GM19351 (cell line): ENCODE measurements around the gene SMAD1.

Source experiments
- ATAC-seq: cut with Tn5 transposase; IDR thresholded peaks from one replicate; pipeline ENCODE4 v1.9.1; 2021; ENCODE audit warnings: mild to moderate bottlenecking, moderate library complexity; ENCODE audit not compliant: unreplicated experiment

SMAD1 gene

DNA sequence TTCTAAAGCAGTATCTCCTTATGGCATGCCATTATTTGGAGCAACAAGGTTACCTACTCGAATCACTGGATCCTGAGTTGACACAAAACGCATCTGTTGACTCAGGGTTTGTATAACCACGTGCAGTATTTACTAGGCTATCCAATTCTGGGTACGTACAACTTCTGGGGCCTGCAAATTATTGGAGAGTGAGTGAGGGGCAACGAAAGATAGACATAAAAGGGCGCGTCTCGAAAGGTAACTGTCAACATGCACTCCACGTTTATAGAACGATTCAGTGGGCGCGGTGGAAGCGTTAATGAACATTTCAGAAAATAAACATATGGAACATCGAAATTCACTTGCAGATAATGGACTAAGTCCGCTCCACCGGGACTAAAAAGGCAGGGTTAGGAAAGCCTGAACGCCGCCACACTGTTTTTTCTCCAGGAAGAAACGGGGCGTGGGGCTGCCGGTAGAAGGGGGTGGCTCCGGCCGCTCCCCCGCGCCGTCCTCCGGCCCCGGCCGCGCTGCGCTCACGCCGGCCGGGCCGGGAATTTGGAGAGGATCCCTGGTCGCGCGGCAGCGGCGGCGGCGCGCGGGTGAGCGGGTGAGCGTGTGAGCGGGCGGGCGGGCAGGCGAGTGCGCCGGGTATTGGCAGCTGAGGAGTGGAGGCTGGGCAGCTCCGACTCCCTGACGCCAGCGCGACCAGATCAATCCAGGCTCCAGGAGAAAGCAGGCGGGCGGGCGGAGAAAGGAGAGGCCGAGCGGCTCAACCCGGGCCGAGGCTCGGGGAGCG is at the start of gene SMAD1:
TSS of gene SMAD1 (plus strand) at position 690 of the 778 bp plus-strand sequence. CDS start 32,761 bp downstream, outside the sequence.
- ATAC-seq: peak; percentile 48

DNA sequence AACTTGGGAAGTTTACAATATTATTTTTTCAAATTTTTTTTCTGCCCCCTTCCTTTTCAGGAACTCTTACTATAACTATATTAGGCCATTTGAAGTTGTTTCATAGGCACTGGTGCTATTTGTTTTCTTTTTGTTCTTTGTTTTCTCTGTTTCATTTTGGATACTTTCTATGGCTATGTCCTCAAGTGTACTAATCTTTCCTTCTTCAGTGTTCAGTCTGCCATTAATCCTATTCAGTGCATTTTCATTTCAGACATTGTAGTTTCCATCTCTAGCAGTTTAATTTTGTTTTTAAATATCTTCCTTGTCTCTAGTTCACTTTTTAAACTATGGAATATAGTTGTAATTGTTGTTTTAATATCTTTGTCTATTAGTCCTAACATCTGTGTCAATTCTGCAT is 48.0 kb upstream of the SMAD1 start:
- no peak for ATAC-seq

DNA sequence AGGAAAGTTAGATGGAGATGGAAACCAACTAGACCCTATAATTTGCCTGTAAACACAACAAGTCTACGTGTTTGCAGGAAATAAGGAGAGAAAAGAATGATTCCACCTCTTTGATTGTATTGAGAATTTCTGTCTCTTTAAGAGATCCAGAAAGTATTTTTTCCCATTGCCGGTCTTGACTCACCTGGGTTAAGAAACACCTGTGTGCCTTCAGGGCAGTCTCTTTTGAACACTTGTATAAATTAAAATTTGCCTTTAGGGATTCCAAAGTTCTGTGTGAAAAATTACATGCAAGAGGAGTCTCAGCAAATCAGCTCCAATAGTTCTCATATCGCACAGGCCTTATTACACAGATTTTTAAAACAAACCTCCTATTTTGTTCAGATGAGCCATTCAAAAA is 46.0 kb upstream of the SMAD1 start:
- ATAC-seq: no peak

DNA sequence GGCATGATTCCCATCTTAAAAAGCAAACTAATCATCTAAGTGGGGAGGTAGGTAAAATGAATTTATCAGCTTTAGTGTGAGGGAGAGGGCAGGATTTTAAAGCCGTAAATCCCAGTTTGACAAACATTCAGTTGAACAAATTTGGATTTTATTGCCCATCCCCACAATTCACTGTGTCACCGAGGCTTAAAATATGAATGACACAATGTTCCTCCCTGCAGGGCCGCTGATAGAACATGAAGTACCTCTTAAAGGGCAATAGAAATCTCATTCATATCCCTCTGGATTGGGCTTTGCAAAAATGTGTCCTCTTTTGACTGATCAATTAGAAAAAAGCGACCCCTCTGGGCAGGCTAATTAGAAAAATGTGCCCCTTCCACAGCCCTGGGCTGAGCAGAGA is 45.5 kb upstream of the SMAD1 start:
- no peak for ATAC-seq

DNA sequence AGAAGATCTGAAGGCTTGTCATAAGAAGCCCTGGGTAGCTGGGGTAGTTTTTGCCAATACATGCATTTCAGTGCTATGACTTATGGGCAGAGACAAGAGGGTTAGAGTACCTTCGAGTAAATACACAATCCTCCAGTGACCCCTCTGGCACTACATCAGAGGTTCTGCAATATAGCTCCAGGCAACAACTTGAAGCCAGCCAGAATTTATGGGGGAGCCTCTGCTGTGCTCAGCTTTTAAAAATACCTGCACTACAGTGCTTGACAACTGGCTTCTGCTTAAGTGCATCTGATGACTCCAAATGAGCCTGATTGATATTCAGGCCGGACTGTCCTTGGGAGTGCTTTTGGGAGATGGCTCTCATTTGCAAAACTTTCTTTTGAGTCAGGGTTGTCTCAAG is 44.9 kb upstream of the SMAD1 start:
- no peak for ATAC-seq

DNA sequence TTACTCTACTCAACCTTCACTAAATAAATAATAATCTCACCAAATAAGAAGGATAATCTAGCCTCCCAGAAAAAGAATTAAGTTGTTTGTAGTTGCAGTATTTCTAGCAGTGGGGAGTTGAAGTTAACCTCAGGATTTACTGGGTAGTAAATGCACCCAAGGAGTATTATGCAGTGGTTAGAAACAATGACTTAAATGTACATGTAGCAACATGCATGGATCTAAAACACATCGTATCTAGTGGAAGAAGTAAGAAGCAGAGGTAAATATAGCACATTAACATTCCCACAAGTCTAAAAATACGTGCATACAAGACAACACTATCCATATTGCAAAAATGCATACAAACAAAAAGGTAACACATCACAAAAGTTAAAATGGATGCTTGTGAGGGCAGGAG is 44.2 kb upstream of the SMAD1 start:
- no peak for ATAC-seq

DNA sequence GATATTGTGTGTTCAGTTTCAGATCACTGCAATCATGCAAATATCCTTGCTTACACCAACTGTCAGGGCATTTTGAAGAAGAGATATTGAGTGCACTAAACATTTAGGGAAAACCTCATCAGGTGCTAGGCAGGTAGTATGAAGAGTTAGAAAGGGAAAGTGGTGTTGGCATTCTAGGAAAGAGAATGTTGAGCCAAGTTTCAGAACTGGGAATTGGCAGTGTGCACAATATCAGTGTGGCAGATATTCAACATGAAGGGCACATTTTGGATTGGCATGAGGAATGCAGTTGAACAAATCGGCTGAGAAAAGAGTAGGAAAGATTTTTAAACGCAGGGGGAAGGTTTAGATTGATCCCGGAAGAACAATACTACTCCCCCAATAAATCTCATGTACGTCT is 43.4 kb upstream of the SMAD1 start:
- no peak for ATAC-seq

DNA sequence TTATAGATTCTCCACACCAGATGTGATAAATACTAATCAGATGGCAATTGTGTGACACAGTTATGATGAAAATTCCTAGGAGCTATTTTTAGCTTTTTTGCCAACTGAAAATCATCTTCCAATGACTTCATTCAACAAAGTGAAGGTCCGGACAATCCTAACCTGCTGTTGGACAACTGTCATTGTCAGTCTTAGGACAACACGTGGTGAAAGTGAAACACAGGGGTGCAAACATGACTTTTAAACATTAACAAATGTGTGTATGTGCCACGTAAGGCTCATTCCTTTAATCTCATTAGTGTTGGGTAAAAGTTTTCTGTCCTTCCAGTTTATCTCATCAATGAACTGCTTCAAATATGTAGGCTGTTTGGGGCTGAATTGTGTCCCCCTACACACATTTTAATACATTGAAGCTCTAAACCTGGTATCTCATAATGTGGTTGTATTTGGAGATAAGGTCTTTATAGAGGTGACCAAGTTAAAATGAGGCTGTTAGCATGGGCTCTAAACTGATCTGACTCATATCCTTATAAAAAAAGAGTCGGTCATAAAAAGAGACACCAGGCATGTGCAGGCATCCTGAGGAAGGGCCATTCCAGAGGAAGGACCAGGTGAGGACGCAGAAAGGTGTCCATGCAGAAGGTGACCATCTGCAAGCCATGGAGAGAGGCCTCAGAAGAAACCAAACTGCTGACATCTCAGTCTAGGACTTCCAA is 41.2 kb upstream of the SMAD1 start:
- no peak for ATAC-seq

DNA sequence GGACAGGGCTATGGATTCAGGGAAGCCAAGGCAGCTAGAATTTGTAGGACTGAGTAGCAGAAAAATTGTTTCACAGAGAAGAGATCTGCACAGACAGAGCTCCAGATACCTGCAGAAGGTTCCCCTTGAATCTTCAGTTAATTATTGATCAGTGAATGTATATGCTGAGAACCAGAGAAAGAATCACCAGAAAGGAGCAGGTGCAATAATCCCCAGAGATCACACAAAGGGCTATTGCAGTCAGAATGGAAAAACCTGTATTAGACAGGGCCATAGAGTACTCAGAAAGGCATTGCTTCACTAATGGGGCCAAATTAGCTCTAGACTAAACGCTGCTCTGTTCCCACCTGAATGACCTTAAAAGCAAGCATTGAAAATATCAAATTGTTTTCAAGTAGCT is 35.5 kb upstream of the SMAD1 start:
- ATAC-seq: no peak

DNA sequence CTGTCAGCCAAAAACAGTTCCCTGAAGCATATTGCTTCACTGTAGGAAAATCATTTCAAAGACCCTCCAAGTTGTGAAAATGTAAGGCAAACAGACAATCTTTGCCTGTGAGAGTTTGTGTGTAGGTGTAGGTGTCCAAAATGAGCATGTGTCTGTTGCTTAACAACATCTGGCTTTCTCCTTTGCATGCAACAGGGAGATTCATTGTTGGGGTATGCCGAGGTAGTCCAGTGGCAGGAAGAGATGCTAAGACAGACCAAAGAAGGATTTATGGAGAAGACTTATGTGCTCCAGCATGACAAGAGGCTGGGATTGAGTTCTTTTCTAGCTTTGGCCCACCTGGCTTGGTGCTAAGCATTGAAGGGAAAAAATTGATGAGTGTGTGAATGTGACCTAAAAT is 29.8 kb upstream of the SMAD1 start:
- no peak for ATAC-seq

DNA sequence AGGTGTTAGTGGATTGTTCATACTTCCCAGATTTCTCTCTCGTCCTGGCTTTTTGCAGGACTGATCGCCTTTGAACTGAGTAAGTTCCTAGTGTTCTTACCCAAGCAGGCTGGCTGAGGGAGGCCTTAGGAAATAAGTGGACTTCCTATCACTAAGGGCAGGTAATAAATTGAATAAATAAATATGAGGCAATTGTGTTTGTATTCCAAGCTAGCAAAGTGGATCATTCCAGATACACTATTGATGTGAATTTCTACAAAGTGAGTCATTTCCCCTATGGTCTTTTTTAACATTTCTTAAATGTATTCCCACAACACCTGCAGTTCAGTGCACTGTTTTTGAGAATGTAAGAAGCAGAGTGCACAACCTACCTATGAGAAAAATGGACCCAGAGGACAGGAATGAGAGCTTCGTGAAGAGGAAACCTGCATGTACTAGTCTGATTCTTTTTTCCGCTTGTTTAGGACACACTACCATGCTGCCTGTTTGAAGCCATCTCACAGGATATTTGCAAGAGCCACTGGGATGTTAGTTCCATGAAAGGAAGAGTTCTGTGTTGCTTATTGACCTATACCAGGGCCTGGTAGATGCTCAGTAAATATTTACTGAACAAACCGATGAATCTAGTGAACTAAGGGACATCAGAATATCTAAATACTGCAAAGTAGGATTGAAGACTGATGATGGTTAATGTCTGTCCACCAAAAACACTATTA is 29.0 kb upstream of the SMAD1 start:
- ATAC-seq: no peak

DNA sequence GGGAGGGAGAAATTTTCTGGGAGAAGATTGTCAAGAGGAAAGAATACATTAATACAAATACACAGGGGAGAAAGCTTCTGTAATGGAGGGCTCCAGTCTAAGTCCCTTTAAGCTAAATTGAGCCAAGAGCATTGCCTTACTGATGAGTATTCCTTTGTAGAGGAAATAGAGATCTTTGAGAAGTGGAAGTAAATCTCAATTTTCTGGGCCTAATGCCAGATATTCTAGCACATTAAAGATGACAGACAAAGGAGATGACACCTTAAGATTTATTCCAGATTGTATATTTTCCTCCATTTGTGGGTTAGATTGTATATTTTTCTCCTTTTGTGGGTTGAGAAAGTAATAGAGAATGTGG is 28.5 kb upstream of the SMAD1 start:
- ATAC-seq: no peak

DNA sequence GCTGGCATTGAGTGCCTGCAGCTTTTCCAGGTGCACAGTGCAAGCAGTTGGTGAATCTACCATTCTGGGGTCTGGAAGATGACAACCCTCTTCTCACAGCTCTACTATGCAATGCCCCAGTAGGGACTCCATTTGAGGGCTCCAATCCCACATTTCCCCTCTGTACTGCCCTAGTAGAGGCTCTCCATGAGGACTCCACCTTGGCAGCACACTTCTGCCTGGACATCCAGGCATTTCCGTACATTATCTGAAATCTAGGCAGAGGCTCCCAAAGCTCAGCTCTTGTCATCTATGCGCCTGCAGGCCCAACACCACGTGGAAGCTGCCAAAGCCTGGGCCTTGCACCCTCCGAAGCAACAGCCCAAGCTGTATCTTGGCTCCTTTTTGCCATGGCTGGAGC is 8.4 kb upstream of the SMAD1 start:
- ATAC-seq: no peak

DNA sequence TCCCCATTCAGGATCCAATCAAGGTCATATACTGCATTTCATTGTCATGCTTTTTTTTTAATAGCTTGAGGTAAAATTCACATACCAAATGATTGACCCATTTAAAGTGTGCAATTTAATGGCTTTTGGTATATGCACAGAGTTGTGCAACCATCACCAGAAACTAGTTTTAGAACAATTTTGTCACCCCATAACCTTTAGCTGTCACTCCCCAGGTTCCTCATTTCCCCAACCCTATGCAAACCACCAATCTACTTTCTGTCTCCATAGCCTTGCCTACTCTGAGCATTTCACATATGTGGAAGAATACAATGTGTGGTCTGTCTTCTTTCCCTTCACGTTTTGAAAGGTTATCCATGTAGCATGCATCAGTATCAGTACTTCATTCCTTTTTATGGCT is 1.4 kb upstream of the SMAD1 start:
- peak; percentile 29 for ATAC-seq

DNA sequence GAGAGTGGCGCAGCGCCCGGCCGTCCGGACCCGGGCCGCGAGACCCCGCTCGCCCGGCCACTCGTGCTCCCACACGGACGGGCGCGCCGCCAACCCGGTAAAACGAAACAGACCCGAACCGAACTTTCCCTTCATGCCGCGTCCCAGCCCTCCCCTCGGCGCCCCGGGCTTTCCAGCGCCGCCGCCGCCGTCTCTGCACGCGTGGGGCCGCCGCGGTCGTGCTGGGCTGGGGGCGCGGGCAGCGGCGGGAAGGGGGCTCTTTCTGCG is 222 bp downstream of the SMAD1 start:
- peak; percentile 25 for ATAC-seq

DNA sequence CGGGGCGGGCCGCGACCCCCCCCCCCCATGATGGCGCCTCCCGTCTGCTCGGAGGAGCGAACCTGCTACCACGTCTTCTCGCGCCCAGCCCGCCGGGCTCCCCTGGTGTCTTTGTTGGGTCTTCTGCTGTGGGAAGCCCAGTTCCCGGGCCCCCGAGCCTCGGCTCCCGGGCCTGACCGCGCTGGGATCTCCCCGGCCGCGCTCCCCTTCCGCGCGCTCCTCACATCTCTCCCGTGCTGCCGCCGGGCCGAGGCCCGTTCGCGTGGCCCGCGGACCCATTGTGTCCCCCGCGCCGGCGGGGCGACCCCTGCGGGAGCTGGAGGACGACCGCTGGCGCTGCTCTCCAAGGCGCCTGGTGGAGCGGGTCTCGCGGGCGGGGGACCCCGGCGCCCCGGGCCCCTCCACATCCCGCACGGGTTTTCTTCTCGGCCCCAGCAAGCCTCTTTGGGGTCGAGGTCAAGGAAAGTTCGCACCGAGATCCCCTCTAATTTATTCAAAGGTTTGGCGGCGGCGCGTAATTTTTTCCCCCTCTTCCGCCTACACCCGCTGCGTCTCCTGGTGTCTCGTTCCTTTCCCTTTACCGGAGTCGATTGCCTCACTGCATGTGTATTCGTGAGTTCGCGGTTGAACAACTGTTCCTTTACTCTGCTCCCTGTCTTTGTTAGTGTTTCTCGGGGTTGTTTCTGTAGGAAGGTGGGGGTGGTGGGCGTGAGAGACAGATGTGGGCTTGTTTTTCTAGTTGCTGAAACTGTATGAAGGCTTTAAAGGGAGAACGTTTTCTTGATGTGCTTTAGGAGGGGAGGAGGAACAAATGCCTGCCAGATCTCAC is 770 bp downstream of the SMAD1 start:
- ATAC-seq: peak; percentile 30

DNA sequence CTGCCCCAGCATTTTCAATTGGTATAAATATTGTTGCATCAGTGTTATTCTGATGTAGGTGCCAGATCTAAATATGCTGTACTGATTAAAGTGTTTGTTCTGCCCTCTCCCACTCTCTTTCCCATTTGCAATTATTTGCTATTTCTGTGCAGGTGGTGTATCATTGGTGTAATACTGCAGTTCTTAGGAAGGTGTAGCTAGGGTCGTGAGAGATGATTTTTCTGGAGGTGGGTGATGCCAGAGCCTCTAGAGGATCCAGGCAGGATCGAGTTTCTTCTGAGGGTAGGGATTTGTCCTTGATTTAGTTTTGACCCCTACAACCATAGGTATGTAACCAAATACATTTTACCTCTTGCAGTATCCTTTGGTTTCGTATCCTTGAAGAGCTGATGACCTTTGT is 1.9 kb downstream of the SMAD1 start:
- no peak for ATAC-seq

DNA sequence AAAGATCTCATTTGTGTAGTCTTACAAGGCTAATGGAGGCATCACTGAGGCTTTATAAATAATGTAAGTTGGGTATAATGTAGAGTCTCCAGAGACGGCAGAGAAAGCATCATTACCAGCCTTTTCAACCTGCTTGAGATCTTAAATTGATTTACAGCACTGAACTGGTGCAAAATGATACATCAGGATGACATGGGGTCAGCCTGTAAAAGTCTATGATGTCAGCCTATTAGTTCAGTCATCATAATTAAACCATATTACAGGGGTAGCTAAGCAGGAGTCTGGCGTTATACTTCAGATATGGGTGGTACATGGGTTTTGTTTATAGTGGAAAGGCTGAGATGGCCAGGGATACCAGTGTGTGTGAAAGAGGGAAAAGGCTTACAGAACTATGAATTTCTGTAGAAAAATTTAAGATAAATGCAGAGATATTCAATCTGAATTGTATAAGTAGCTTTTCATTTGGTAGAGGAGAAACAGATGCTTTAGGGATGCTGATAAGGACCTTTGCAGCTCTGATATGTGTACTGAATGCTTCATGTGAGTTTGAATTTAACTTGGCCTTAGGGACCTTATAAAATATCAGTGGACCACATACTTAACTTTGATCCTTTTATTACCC is 2.7 kb downstream of the SMAD1 start:
- no peak for ATAC-seq

DNA sequence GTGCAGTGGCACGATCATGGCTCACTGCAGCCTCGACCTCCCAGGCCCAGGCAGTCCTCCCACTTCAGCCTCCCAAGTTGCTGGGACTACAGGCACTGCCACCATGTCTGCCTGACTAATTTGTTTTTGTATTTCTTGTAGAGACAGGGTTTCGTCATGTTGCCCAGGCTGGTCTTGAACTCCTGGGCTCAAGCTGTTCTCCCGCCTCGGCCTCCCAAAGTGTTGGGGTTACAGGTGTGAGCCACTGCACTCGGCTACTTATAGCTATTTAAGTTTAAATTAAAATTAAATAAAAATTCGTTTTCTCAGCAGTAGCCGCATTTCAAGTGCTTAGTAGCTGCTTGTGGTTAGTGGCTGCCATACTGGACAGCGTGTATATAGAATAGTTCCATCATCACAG is 3.5 kb downstream of the SMAD1 start:
- ATAC-seq: no peak

DNA sequence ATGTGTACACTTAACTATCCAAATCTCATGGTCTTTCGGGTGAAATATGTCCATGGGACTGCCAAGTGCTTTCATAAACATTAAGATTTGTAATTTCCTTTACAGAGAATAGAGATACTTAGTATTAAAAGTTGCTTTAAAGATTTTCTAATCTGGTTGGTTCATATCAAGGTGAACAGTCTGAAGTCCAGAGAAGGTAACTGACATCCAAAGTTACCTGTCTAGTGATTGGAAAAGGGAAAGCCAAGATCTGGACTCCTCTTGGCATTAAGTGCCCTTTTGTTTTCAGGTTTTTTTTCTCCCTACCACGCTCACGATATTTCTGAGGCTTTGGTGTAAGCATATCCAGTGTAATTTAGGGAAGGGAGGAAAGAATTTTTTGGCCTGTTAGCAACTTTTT is 5.0 kb downstream of the SMAD1 start:
- ATAC-seq: no peak

DNA sequence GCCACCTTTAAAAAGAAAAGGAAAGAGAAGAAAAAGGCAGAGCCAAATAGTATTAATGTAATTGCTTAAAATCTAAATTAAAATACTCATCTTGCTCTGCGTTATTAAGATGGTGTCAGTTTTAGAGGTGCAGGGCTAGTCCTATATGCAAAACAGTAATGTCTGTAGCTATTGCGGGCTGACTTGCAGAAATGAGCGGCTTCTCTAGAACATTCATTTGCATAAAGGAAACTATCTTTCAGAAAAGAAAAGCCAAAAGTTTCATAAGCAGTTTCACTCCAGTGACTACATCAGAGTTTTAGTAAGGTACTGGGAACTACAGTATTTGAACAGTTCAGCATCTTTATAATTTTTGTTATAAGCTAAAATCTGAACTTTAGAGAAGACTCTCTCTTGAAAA is 6.0 kb downstream of the SMAD1 start:
- ATAC-seq: peak; percentile 96
